Aorta (tissue), 5 donors: ENCODE measurements around the gene DENND10. TPM values are rescaled to one million over a fixed set of nuclear protein-coding genes. Genes with fewer than 3 reads are reported as not detected.
"Not testable (repeated sequence)": the region's sequence is repeated elsewhere in the genome, so short reads cannot be mapped to it uniquely, and the experiment has no call there.

Experiments used
- ATAC-seq: fragments of 200-7000 bp; cut with Tn5 transposase; one replicate; pipeline ENCODE4 v1.9.1; 2022; ENCODE audit warnings: moderate library complexity; ENCODE audit not compliant: low FRiP score
- DNase-seq, 2 donors: peaks; one replicate each; pipeline ENCODE4 v3.0.0-alpha.2; 2020
- H3K27ac ChIP-seq, 2 donors: one replicate each; pipeline ENCODE4 v1.5.1; 2013; ENCODE audit warnings: low read length in 2 of 2, mild to moderate bottlenecking in 2 of 2, moderate library complexity in 2 of 2, control low read depth in 1 of 2, inconsistent platforms in 1 of 2, low read depth in 1 of 2
- H3K27me3 ChIP-seq, 2 donors: one replicate each; pipeline ENCODE4 v1.6.1; 2013; ENCODE audit warnings: control low read depth in 1 of 2, low read length in 1 of 2, mild to moderate bottlenecking in 1 of 2, moderate library complexity in 1 of 2; ENCODE audit not compliant: insufficient read depth in 2 of 2, control insufficient read depth in 1 of 2
- H3K36me3 ChIP-seq, 2 donors: one replicate each; pipeline ENCODE4 v1.6.1; 2013; ENCODE audit warnings: control low read depth in 1 of 2, low read length in 1 of 2, mild to moderate bottlenecking in 1 of 2; ENCODE audit not compliant: insufficient read depth in 2 of 2, control insufficient read depth in 1 of 2
- H3K4me1 ChIP-seq, 2 donors: one replicate each; pipeline ENCODE4 v1.6.1; 2013; ENCODE audit warnings: low read length in 2 of 2, control low read depth in 1 of 2, mild to moderate bottlenecking in 1 of 2, moderate library complexity in 1 of 2; ENCODE audit not compliant: insufficient read depth in 2 of 2, control insufficient read depth in 1 of 2
- H3K4me3 ChIP-seq, 2 donors: one replicate each; pipeline ENCODE4 v1.5.1; 2013; ENCODE audit warnings: low read length in 2 of 2, control low read depth in 1 of 2, mild to moderate bottlenecking in 1 of 2
- H3K9me3 ChIP-seq: one replicate; pipeline ENCODE4 v1.6.1; 2013; ENCODE audit warnings: mild to moderate bottlenecking, low read length; ENCODE audit not compliant: control insufficient read depth
- WGBS, 2 donors: extraction: QIAGEN DNeasy Blood & Tissue Kit; methylation state at CpG; one replicate each; pipeline ENCODE4 v1.1.7; 2013; 5-methylcytosine and 5-hydroxymethylcytosine counted together
- intact Hi-C, 2 donors: fragments of 100-400 bp; cut with DNase I; formaldehyde crosslinking; loops; one replicate each; pipeline versions ENCODE4 v1.14.2 to v1.15.0; 2022
- polyA plus RNA-seq, 2 donors: library from polyadenylated mRNA; stranded (reverse); fragments of 200-250 nt; gene quantifications; one replicate each; pipeline ENCODE4 v1.2.3, GENCODE V29; 2013
- total RNA-seq, 2 donors: library from RNA; stranded (reverse); fragmentation: NEBNext Ultra II Directional; extraction: Animal tissue kit (Norgen Biotek cat#: 25700); gene quantifications; one replicate each; pipeline ENCODE4 v1.2.1, GENCODE V29; 2021
- donor health status: healthy with polysubstance abuse.
- donor health status: Bipolar disorder and iron deficiency.
- donor health status: DM: no; HTN: no; CAD: no.
- donor health status: DM: no; HTN: no; CAD: no.
- donor health status: DM: yes; HTN: yes; CAD: no.

DENND10 gene
- total and polyA plus RNA-seq, 4 donors: 15.2 to 28.8 (median 23.3) TPM

DNA sequence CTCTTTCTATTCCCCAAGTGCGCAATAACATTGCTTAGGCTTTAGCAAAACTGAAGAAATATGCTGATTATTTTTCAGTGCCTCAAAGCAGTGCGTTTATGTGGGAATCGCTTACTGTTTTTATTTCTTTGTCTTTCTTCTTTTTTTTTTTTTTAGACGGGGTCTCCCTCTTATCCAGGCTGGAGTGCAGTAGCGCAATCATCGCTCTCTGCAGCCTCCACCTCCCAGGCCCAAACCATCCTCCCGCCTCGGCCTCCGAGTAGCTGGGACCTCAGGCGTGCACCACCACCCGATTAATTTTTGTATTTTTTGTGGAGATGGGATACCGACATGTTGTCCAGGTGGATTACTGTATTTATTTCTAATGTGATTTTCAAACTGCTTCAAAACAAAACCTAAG lies 1.2 kb downstream of the DENND10 start:
- intact Hi-C loops: no loop called here

DNA sequence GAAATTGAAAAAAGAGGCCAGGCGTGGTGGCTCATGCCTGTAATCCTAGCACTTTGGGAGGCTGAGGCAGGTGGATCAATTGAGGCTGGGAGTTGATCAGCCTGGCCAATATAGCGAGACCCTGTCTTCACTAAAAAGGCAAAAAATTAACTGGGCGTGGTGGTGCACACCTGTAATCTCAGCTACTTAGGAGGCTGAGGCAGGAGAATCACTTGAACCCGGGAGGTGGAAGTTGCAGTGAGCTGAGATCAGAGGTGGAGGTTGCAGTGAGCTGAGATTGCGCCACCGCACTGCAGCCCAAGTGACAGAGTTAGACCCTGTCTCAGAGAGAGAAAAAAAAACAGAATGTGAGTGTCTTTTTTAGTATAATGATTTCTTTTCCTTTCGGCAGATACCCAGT lies 2.0 kb downstream of the DENND10 start:
- WGBS, 2 donors: 97% methylated on average over 7 of the region's 7 CpGs
- H3K9me3 ChIP-seq, DNase-seq, H3K27ac ChIP-seq, H3K4me3 ChIP-seq, H3K4me1 ChIP-seq, intact Hi-C loops, H3K27me3 ChIP-seq, H3K36me3 ChIP-seq, ATAC-seq: not testable (repeated sequence)

More for the DNA sequence above, 1.2 kb downstream of the DENND10 start:
- ATAC-seq (no peak), DNase-seq (no peak)
- Histone ChIP-seq H3K36me3 (no peaks in the 10 kb centered on the region), H3K27me3 (peaks cover 0 to 2% of the 10 kb centered on the region in 2 donors), H3K27ac (no peak overlapping the region), H3K4me3 (peak overlapping the region in 1 of 2 donors; percentile 80), H3K4me1 (no peaks in the 10 kb centered on the region), H3K9me3 (no peaks in the 10 kb centered on the region)
- 88 to 89% methylated on average over 12 of the region's 12 CpGs for WGBS, 2 donors

DNA sequence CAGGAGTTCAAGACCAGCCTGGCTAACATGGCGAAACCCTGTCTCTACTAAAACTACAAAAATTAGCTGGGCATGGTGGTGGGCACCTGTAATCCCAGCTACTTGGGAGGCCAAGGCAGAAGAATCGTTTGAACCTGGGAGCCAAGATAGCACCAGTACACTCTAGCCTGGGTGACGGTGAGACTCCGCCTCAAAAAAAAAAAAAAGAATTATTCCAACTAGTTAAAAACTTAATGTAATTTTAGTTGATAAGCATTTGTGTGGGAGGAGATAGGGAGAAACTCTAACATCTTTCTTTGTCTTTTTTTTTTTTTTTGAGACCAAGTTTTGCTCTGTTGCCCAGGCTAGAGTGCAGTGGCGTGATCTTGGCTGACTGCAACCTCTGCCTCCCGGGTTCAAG lies 3.2 kb downstream of the DENND10 start:
- 93 to 95% methylated on average over 6 of the region's 6 CpGs for WGBS, 2 donors
- not testable (repeated sequence) for H3K27me3 ChIP-seq, H3K27ac ChIP-seq

DNA sequence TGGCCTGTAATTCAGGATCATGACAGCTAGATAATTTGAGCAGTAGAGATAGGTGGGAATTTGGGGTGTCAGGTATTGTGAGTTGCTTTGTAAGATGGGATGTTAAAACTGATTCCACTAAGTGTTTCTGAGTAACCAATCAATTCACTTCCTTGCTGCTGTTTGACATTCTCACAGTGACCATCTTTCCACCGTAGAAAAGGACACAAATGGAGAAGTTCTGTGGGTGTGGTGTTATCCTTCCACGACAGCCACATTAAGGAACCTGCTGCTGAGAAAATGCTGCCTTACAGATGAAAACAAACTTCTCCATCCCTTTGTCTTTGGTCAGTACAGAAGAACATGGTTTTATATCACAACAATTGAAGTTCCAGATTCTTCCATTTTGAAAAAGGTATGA lies 3.9 kb downstream of the DENND10 start:
- H3K4me1 ChIP-seq, H3K9me3 ChIP-seq, DNase-seq, H3K36me3 ChIP-seq, H3K27me3 ChIP-seq, intact Hi-C loops, H3K4me3 ChIP-seq, H3K27ac ChIP-seq, ATAC-seq: not testable (repeated sequence)
- WGBS, 2 donors: 81 to 89% methylated on average over 2 of the region's 2 CpGs

More for the DNA sequence above, 3.2 kb downstream of the DENND10 start:
- ATAC-seq, intact Hi-C loops, H3K4me3 ChIP-seq, H3K36me3 ChIP-seq, DNase-seq, H3K9me3 ChIP-seq, H3K4me1 ChIP-seq: not testable (repeated sequence)

DNA sequence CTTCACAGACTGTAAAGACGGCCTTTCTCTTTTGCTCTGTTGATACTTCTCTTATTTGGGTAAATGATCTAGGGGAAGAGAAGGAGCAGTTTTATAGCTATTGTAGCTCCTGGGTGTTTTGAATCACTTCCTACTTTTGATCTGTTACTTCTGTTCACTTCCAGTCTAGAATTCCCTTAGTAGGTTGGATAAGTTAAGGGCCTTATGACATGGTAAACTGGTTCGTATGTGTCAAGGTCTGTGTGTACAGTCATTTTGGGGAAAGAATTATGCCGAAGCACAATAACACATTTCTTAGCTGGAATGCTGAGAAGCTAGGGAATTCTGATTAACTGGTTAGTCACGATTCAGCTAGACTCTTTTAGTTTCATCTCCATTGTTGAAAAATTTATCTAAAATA lies 8.1 kb downstream of the DENND10 start:
- no peaks in the 10 kb centered on the region for H3K27me3 ChIP-seq
- intact Hi-C loops: no loop called here
- no peak for DNase-seq
- H3K4me3 ChIP-seq: no peak overlapping the region
- WGBS, 2 donors: 76 to 80% methylated on average over 4 of the region's 4 CpGs
- H3K4me1 ChIP-seq: no peaks in the 10 kb centered on the region
- no peak for ATAC-seq
- peaks cover 5 to 10% of the 10 kb centered on the region in 2 donors for H3K36me3 ChIP-seq
- no peaks in the 10 kb centered on the region for H3K9me3 ChIP-seq
- H3K27ac ChIP-seq: no peak overlapping the region

DNA sequence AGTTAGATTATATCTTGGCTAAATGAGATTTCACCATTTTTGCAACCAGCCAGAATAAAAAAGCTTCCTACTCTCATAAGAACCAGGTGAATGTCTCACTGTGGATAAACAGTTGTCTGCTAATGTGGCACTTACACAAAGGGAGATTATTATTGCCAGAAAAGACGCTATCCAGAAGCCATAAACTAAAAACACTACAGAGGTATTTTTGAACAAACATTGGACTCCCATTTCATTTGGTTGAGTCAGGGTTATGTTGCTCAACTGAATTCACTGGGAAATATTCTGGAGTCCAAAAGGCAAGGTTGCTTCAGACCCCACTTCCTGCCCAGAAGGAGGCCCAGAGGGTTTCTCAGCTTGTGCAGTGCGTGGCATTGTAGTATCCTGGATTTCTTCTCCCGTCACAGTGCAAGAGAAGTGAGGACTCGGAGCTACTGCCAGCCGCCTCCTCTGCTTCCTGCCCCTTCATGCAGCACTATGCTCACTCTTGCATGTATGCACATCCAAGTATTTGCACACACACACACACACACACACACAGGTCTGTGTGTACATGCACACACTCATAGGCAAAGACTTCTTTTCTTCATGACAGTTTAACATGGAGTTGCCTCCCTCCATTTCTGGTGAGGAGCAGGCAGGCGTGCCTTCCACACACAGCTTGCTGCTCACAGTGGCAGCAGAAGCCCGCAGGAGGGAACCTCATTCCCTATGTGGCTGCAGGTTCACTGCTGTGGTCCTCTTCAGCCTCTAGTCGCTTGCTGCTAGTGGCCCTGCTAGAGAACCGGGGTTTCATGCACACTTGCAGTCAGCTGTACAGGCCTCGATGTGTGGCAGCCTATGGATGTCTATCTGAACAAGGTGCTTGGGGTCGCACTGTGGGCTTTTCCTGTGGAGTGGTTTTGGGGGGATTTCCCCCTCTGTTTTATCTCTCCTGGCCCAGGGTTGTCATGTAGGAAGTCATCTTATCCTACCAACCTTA lies 10.1 kb downstream of the DENND10 start:
- intact Hi-C loops: no loop called here
- WGBS, 2 donors: 87 to 90% methylated on average over 11 of the region's 11 CpGs
- Histone ChIP-seq H3K27me3 (no peaks in the 10 kb centered on the region), H3K27ac (no peak overlapping the region), H3K36me3 (peaks cover 5 to 12% of the 10 kb centered on the region in 2 donors), H3K9me3 (no peaks in the 10 kb centered on the region), H3K4me1 (no peaks in the 10 kb centered on the region), H3K4me3 (no peak overlapping the region)
- no peak for DNase-seq
- ATAC-seq: no peak

DNA sequence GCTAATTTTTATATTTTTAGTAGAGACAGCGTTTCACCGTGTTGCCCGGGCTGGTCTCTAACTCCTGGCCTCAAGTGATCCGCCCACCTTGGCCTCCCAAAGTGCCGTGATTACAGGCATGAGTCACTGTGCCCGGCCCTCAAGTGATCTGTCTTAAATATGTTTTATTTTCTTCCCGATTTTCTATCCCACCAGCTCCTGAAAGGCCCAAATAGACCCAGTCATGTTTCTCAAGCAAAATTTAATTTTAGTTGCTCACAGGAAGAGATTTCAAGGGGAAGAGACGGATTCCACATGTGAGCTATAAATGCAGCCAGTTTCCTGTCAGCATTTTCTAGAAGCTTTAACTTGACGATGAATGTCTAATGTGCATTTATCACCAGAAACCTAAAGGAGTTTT lies 12.0 kb downstream of the DENND10 start:
- WGBS, 2 donors: 78 to 82% methylated on average over 9 of the region's 9 CpGs

DNA sequence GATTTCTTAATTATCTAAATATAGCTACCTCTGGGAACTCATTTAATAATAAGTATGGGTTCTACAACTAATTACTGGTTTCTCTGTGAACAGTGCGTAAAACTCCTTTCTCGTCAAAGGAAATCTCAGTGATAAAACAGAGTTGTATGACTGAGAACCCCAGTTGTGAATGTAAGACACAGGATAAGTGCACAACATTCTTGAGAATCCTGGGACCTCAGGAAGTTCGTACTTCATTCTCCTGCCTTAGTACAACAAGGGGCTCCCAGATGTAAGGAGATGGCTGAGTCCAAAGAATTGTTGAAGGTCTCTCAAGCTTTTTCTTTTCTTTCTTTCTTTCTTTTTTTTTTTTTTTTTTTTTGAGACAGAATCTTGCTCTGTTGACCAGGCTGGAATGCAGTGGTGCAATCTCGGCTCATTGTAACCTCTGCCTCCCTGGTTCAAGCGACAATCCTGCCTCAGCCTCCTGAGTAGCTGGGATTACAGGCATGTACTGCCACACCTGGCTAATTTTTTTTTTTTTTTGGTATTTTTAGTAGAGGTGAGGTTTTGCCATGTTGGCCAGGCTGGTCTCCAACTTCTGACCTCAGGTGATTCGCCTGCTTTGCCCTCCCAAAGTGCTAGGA lies 12.5 kb downstream of the DENND10 start:
- DNase-seq (no peak), ATAC-seq (no peak)
- Histone ChIP-seq H3K27ac (no peak overlapping the region), H3K4me3 (no peak overlapping the region), H3K36me3 (peaks cover 7 to 12% of the 10 kb centered on the region in 2 donors), H3K4me1 (no peaks in the 10 kb centered on the region), H3K9me3 (no peaks in the 10 kb centered on the region), H3K27me3 (no peaks in the 10 kb centered on the region)
- intact Hi-C loops: no loop called here
- WGBS, 2 donors: 96% methylated on average over 6 of the region's 6 CpGs

More for the DNA sequence above, 12.0 kb downstream of the DENND10 start:
- Histone ChIP-seq H3K4me3 (no peak overlapping the region), H3K27me3 (no peaks in the 10 kb centered on the region), H3K36me3 (peaks cover 7 to 12% of the 10 kb centered on the region in 2 donors), H3K4me1 (no peaks in the 10 kb centered on the region), H3K27ac (no peak overlapping the region), H3K9me3 (no peaks in the 10 kb centered on the region)
- ATAC-seq (no peak), DNase-seq (no peak)
- intact Hi-C loops: no loop called here
